WERI-Rb-1 (cell line): ENCODE measurements around the gene PALB2.

Source experiments
- DNase-seq: peaks from one replicate; pipeline ENCODE4 v3.0.0-alpha.2; 2020
- H3K27ac ChIP-seq: fragments of 250-450 bp; sonication (Bioruptor Pico); 2 replicates; pipeline ENCODE4 v1.5.1; 2020; ENCODE audit warnings: mild to moderate bottlenecking, moderate library complexity
- H3K27me3 ChIP-seq: fragments of 250-450 bp; sonication (Bioruptor Pico); 2 replicates; pipeline ENCODE4 v1.5.1; 2021; ENCODE audit warnings: mild to moderate bottlenecking, low read depth, moderate library complexity; ENCODE audit not compliant: insufficient read depth, severe bottlenecking
- H3K36me3 ChIP-seq: fragments of 250-450 bp; sonication (Bioruptor Pico); 2 replicates; pipeline ENCODE4 v1.5.1; 2020; ENCODE audit warnings: mild to moderate bottlenecking, moderate library complexity
- H3K4me3 ChIP-seq: 2 replicates; pipeline ENCODE4 v1.5.1; 2011; ENCODE audit warnings: low read depth, mild to moderate bottlenecking, control low read depth, low read length
- H3K9me3 ChIP-seq: fragments of 250-450 bp; sonication (Bioruptor Pico); 2 replicates; pipeline ENCODE4 v1.5.1; 2021; ENCODE audit warnings: mild to moderate bottlenecking, moderate library complexity; ENCODE audit not compliant: severe bottlenecking
- CTCF ChIP-seq: IDR thresholded peaks from 2 replicates; pipeline ENCODE4 v1.5.1; 2011; ENCODE audit warnings: low read depth, mild to moderate bottlenecking, control low read depth, inconsistent platforms, low read length

PALB2 gene

GRCh38 chr16:23663918-23664317 is 22.8 kb upstream of the PALB2 start:
- H3K27me3 ChIP-seq, result no peaks in the 10 kb centered on the region
- no peak for DNase-seq
- H3K36me3 ChIP-seq, result peaks cover 98% of the 10 kb centered on the region
- no peaks in the 10 kb centered on the region for H3K9me3 ChIP-seq
- TF ChIP-seq CTCF, result no peak
- H3K4me3 ChIP-seq, result no peak overlapping the region
- no peak overlapping the region for H3K27ac ChIP-seq

- Histone ChIP-seq H3K4me3 (no peak overlapping the region), H3K36me3 (peaks cover 66% of the 10 kb centered on the region), H3K27me3 (no peaks in the 10 kb centered on the region), H3K9me3 (no peaks in the 10 kb centered on the region), H3K27ac (no peak overlapping the region)
- no peak for DNase-seq
- no peak for TF ChIP-seq CTCF
These were observed 10.9 kb upstream of the PALB2 start for GRCh38 chr16:23651943-23652468.

- H3K4me3 ChIP-seq, result no peak overlapping the region
- H3K27ac ChIP-seq, result peak overlapping the region; percentile 29; the same call in 1 of the 2 replicates
- no peaks in the 10 kb centered on the region for H3K9me3 ChIP-seq
- no peak for TF ChIP-seq CTCF
- H3K27me3 ChIP-seq, result no peaks in the 10 kb centered on the region
- H3K36me3 ChIP-seq, result peaks cover 68% of the 10 kb centered on the region
- no peak for DNase-seq
These were observed 9.7 kb upstream of the PALB2 start for GRCh38 chr16:23650674-23651416.

GRCh38 chr16:23642246-23642774 is 1.2 kb upstream of the PALB2 start:
- no peak for DNase-seq
- peak overlapping the region; percentile 93 for H3K27ac ChIP-seq

GRCh38 chr16:23640615-23640930 is 537 bp downstream of the PALB2 start:
- H3K36me3 ChIP-seq, result peaks cover 50% of the 10 kb centered on the region
- peak overlapping the region; percentile 100 for H3K4me3 ChIP-seq
- peak; percentile 56 for DNase-seq
- H3K9me3 ChIP-seq, result no peaks in the 10 kb centered on the region
- no peaks in the 10 kb centered on the region for H3K27me3 ChIP-seq
- peak overlapping the region; percentile 93 for H3K27ac ChIP-seq
- TF ChIP-seq CTCF, result no peak

More at GRCh38 chr16:23642246-23642774, 1.2 kb upstream of the PALB2 start:
- Histone ChIP-seq H3K36me3 (peaks cover 47% of the 10 kb centered on the region), H3K27me3 (no peaks in the 10 kb centered on the region), H3K9me3 (no peaks in the 10 kb centered on the region), H3K4me3 (peak overlapping the region; percentile 100)
- no peak for TF ChIP-seq CTCF
